Trophoblast cell (in vitro differentiated cells and primary cell): ENCODE results near the gene GTF3C5.

Experiments used
- DNase-seq, 2 donors: peaks; one replicate each; pipeline ENCODE4 v3.0.0-alpha.2; 2016
- H2AFZ ChIP-seq: 2 replicates; pipeline ENCODE4 v1.6.1; 2013; ENCODE audit warnings: low read length, moderate library complexity, mild to moderate bottlenecking; ENCODE audit not compliant: insufficient read depth, poor library complexity
- H2AK5ac ChIP-seq: 2 replicates; pipeline ENCODE4 v1.6.1; 2013; ENCODE audit warnings: mild to moderate bottlenecking, low read length
- H2BK120ac ChIP-seq: 2 replicates; pipeline ENCODE4 v1.6.1; 2013; ENCODE audit warnings: low read length, mild to moderate bottlenecking, moderate library complexity; ENCODE audit not compliant: insufficient read depth, poor library complexity
- H2BK12ac ChIP-seq: 2 replicates; pipeline ENCODE4 v1.6.1; 2013; ENCODE audit warnings: mild to moderate bottlenecking, low read length, moderate library complexity
- H2BK5ac ChIP-seq: 2 replicates; pipeline ENCODE4 v1.6.1; 2013; ENCODE audit warnings: low read length, low read depth, moderate library complexity, mild to moderate bottlenecking; ENCODE audit not compliant: poor library complexity
- H3K14ac ChIP-seq: 2 replicates; pipeline ENCODE4 v1.6.1; 2013; ENCODE audit warnings: mild to moderate bottlenecking, low read length
- H3K18ac ChIP-seq: 2 replicates; pipeline ENCODE4 v1.6.1; 2013; ENCODE audit warnings: mild to moderate bottlenecking, low read length
- H3K23ac ChIP-seq: 2 replicates; pipeline ENCODE4 v1.6.1; 2013; ENCODE audit warnings: low read length
- H3K27ac ChIP-seq: 2 replicates; pipeline ENCODE4 v1.5.1; 2013; ENCODE audit warnings: low read depth, mild to moderate bottlenecking, inconsistent platforms, low read length, moderate library complexity
- H3K27me3 ChIP-seq: 2 replicates; pipeline ENCODE4 v1.6.1; 2013; ENCODE audit warnings: inconsistent platforms, mild to moderate bottlenecking, low read length, moderate library complexity; ENCODE audit not compliant: insufficient read depth
- H3K36me3 ChIP-seq, 2 experiments: 1 replicate in 1 of 2; 2 replicates in 1 of 2; pipeline ENCODE4 v1.6.1; 2013; ENCODE audit warnings: low read length in 2 of 2, mild to moderate bottlenecking in 2 of 2, moderate library complexity in 1 of 2; ENCODE audit not compliant: insufficient read depth in 2 of 2, control insufficient read depth in 1 of 2
- H3K4ac ChIP-seq: 2 replicates; pipeline ENCODE4 v1.6.1; 2013; ENCODE audit warnings: low read depth, mild to moderate bottlenecking, low read length, moderate library complexity
- H3K4me1 ChIP-seq, 2 experiments: 1 replicate in 1 of 2; 2 replicates in 1 of 2; pipeline ENCODE4 v1.6.1; 2013; ENCODE audit warnings: low read length in 2 of 2, mild to moderate bottlenecking in 2 of 2, moderate library complexity in 1 of 2; ENCODE audit not compliant: insufficient read depth in 2 of 2, control insufficient read depth in 1 of 2
- H3K4me2 ChIP-seq: 2 replicates; pipeline ENCODE4 v1.6.1; 2013; ENCODE audit warnings: inconsistent platforms, mild to moderate bottlenecking, low read length, moderate library complexity
- H3K4me3 ChIP-seq: 2 replicates; pipeline ENCODE4 v1.5.1; 2013; ENCODE audit warnings: mild to moderate bottlenecking, low read depth, low read length, inconsistent platforms
- H3K79me1 ChIP-seq: one replicate; pipeline ENCODE4 v1.6.1; 2013; ENCODE audit warnings: low read length
- H3K79me2 ChIP-seq: 2 replicates; pipeline ENCODE4 v1.6.1; 2013; ENCODE audit warnings: low read length, mild to moderate bottlenecking; ENCODE audit not compliant: control insufficient read depth, insufficient read depth, poor library complexity
- H3K9ac ChIP-seq: 2 replicates; pipeline ENCODE4 v1.6.1; 2013; ENCODE audit warnings: mild to moderate bottlenecking, low read length
- H3K9me3 ChIP-seq: 2 replicates; pipeline ENCODE4 v1.6.1; 2013; ENCODE audit warnings: low read depth, mild to moderate bottlenecking, control low read depth, inconsistent platforms, low read length; ENCODE audit not compliant: insufficient read depth
- H4K12ac ChIP-seq: 2 replicates; pipeline ENCODE4 v1.6.1; 2013; ENCODE audit warnings: low read depth, mild to moderate bottlenecking, low read length, moderate library complexity
- H4K8ac ChIP-seq: 2 replicates; pipeline ENCODE4 v1.6.1; 2013; ENCODE audit warnings: low read depth, mild to moderate bottlenecking, low read length, moderate library complexity
- H4K91ac ChIP-seq: one replicate; pipeline ENCODE4 v1.6.1; 2013; ENCODE audit warnings: low read depth, mild to moderate bottlenecking, low read length, moderate library complexity
- WGBS: extraction: QIAGEN DNeasy Blood & Tissue Kit; methylation state at CpG from one replicate; pipeline ENCODE4 v1.1.7; 2013; ENCODE audit warnings: missing lambda C conversion rate; ENCODE audit not compliant: insufficient read length, insufficient coverage; ENCODE audit errors: extremely low coverage; 5-methylcytosine and 5-hydroxymethylcytosine counted together

Gene GTF3C5

DNA sequence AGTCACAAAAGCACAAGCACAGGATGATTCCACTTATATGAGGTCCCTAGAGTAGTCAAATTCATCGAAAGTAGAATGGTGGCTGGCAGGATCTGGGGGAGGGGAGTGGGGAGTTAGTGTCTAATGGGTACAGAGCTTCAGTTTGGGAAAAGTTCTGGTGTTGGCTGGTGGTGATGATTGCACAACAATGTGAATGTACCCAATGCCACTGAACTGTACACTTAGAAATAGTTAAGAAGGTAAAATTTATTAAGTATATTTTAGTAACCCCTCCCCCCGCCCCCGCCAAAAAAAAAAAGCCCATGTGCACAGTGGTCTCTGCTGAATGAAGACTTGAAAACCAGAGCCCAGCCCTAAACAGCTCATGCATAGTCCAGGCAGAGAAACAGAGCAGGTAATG, 24.8 kb upstream of the GTF3C5 start:
- no CpG with 5 or more reads among the region's 3 CpGs for WGBS
- no peak for DNase-seq
- Histone ChIP-seq H3K23ac (no peak overlapping the region), H4K8ac (no peak overlapping the region), H3K79me1 (no peaks in the 10 kb centered on the region), H3K4me3 (no peak overlapping the region), H3K4me2 (no peak overlapping the region), H3K27ac (no peak overlapping the region), H3K18ac (no peak overlapping the region), H2AFZ (no peak overlapping the region), H3K14ac (no peak overlapping the region), H3K27me3 (no peaks in the 10 kb centered on the region), H4K12ac (no peak overlapping the region), H3K36me3 (no peaks in the 10 kb centered on the region), H3K79me2 (peaks cover 1% of the 10 kb centered on the region), H3K9ac (no peak overlapping the region), H4K91ac (no peak overlapping the region), H3K4me1 (no peaks in the 10 kb centered on the region), H2BK5ac (no peak overlapping the region), H3K9me3 (peaks cover 13% of the 10 kb centered on the region), H2BK12ac (no peak overlapping the region), H2AK5ac (no peak overlapping the region), H2BK120ac (no peak overlapping the region), H3K4ac (no peak overlapping the region)

DNA sequence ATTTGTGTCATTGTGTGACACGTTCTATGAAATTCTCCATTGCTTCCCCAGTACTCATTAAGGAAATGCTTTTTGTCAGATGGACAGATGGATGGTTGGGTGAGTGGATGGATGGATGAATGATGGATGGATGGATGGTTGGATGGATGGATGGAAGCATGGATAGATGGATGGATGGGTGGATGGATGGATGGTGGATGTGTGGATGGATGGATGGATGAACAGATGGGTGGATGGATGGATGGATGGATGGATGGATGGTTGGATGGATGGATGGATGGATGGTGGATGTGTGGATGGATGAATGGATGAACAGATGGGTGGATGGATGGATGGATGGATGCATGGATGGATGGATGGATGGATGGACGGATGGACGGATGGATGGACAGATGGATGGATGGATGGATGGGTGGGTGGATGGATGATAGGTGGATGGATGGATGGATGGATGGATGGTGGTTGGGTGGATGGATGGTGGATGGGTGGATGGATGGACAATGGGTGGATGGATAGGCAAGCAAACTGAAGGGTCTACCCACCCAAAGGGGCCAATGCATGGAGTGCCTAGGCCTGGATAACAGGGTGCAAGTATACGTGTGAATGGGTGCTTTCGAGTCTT, 24.0 kb upstream of the GTF3C5 start:
- Histone ChIP-seq H4K12ac (no peak overlapping the region), H3K9me3 (peaks cover 13% of the 10 kb centered on the region), H2BK12ac (no peak overlapping the region), H2AFZ (no peak overlapping the region), H2AK5ac (no peak overlapping the region), H3K9ac (no peak overlapping the region), H3K4me1 (no peaks in the 10 kb centered on the region), H3K18ac (no peak overlapping the region), H4K8ac (no peak overlapping the region), H3K4me2 (no peak overlapping the region), H2BK120ac (no peak overlapping the region), H3K27ac (no peak overlapping the region), H4K91ac (no peak overlapping the region), H3K36me3 (no peaks in the 10 kb centered on the region), H3K79me1 (no peaks in the 10 kb centered on the region), H3K14ac (no peak overlapping the region), H3K4me3 (no peak overlapping the region), H3K23ac (no peak overlapping the region), H3K4ac (no peak overlapping the region), H3K79me2 (peaks cover 1% of the 10 kb centered on the region), H3K27me3 (no peaks in the 10 kb centered on the region), H2BK5ac (no peak overlapping the region)
- DNase-seq = no peak
- WGBS = no CpG with 5 or more reads among the region's 5 CpGs

DNA sequence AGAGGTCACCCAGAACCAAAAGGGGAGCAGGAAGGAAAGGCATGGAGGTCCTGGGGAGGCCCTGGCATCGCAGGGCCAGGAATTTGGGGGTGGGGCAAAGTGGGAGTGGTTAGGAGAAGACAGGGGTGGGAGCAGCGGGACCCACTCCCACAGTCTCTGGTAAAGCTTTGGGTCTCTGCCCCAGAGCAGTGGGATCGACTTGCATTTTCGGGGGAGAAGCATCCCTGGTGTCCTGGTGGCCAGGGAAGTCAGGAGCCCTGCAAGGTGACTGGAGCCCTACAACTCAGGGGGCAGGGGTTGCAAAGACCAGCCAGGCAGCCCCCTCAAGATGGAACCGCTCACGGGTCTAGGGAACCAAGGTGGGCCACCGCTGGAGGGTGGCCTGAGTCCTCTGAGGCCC, 22.4 kb upstream of the GTF3C5 start:
- Histone ChIP-seq H3K4me1 (no peaks in the 10 kb centered on the region), H3K79me2 (peaks cover 1% of the 10 kb centered on the region), H3K4me3 (no peak overlapping the region), H3K27ac (no peak overlapping the region), H2BK5ac (no peak overlapping the region), H3K23ac (no peak overlapping the region), H2BK12ac (no peak overlapping the region), H3K4me2 (no peak overlapping the region), H4K91ac (no peak overlapping the region), H2BK120ac (no peak overlapping the region), H3K9me3 (peaks cover 13% of the 10 kb centered on the region), H2AFZ (no peak overlapping the region), H3K9ac (no peak overlapping the region), H4K8ac (no peak overlapping the region), H4K12ac (no peak overlapping the region), H3K27me3 (no peaks in the 10 kb centered on the region), H3K14ac (no peak overlapping the region), H3K4ac (no peak overlapping the region), H2AK5ac (no peak overlapping the region), H3K36me3 (no peaks in the 10 kb centered on the region), H3K79me1 (no peaks in the 10 kb centered on the region), H3K18ac (no peak overlapping the region)
- WGBS = no CpG with 5 or more reads among the region's 7 CpGs
- DNase-seq = no peak

DNA sequence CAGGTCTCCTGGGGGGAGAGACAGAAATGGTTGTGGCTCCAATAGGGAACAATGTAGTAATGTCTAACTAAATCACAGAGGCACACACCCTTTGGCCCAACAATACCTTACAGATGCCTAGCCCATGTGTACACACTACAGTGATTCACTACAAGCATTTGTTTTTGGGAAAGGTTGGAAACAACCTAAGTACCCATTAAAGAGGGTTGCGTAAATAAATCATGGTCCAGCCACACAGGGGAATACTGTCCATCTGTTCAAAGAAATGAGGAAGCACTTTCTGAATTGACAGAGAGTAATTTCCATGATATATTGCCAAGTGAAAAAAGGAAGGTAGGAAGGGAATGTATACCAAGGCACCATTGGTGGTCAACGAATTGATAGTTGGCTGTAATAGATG, 22.0 kb upstream of the GTF3C5 start:
- no peaks in the 10 kb centered on the region for H3K4me1 ChIP-seq

More for the DNA sequence above, 22.0 kb upstream of the GTF3C5 start:
- no CpG with 5 or more reads among the region's 2 CpGs for WGBS
- Histone ChIP-seq H4K91ac (no peak overlapping the region), H3K79me2 (peaks cover under 1% of the 10 kb centered on the region), H2AK5ac (no peak overlapping the region), H3K4me2 (no peak overlapping the region), H3K4ac (no peak overlapping the region), H3K23ac (no peak overlapping the region), H3K14ac (no peak overlapping the region), H3K27me3 (no peaks in the 10 kb centered on the region), H4K8ac (no peak overlapping the region), H3K4me3 (no peak overlapping the region), H3K36me3 (no peaks in the 10 kb centered on the region), H2BK120ac (no peak overlapping the region), H2BK5ac (no peak overlapping the region), H3K9me3 (peaks cover 13% of the 10 kb centered on the region), H2BK12ac (no peak overlapping the region), H3K9ac (no peak overlapping the region), H2AFZ (no peak overlapping the region), H3K27ac (no peak overlapping the region), H3K18ac (no peak overlapping the region), H3K79me1 (no peaks in the 10 kb centered on the region), H4K12ac (no peak overlapping the region)
- no peak for DNase-seq
